LNCAP (cell line): ENCODE data around the gene CDS2.

Source experiments
- CTCF ChIP-seq: fragments of 450-650 bp; IDR thresholded peaks from 2 replicates; pipeline ENCODE4 v1.5.1; 2017; ENCODE audit warnings: mild to moderate bottlenecking

CDS2 gene

GRCh38 chr20:5136096-5136495, 9.3 kb downstream of the CDS2 start:
- no peak for TF ChIP-seq CTCF

- no peak for TF ChIP-seq CTCF
Observed at GRCh38 chr20:5140195-5140594, 13.4 kb downstream of the CDS2 start.

GRCh38 chr20:5141615-5142014, 14.8 kb downstream of the CDS2 start:
- no peak for TF ChIP-seq CTCF

- no peak for TF ChIP-seq CTCF
Observed at GRCh38 chr20:5143851-5144250, 17.0 kb downstream of the CDS2 start.

- no peak for TF ChIP-seq CTCF
Observed at GRCh38 chr20:5145365-5146098, 18.7 kb downstream of the CDS2 start.

- no peak for TF ChIP-seq CTCF
Observed at GRCh38 chr20:5146099-5146668, 19.4 kb downstream of the CDS2 start.

GRCh38 chr20:5146871-5147592, 20.2 kb downstream of the CDS2 start:
- no peak for TF ChIP-seq CTCF
